Activated CD4-positive, alpha-beta memory T cell treated with anti-CD3 and anti-CD28 coated beads for 36 hours (primary cell): ENCODE measurements around the gene PLD5. TPM values are rescaled to one million over a fixed set of nuclear protein-coding genes. Genes with fewer than 3 reads are reported as not detected.
A peak's percentile ranks its signal among the peaks of the same experiment; 100 is the strongest.

Source experiments
- CTCF ChIA-PET: fragments of 350-600 bp; sonication (Branson Sonifier 250); formaldehyde crosslinking; loops from one replicate; lab custom pipeline; 2021; ENCODE audit warnings: antibody characterized with exemption, inconsistent platforms; lab: Charles Lee
- POLR2A ChIA-PET: fragments of 350-600 bp; sonication (Branson Sonifier 250); formaldehyde crosslinking; loops from one replicate; lab custom pipeline; 2021; ENCODE audit warnings: antibody characterized with exemption; lab: Charles Lee
- DNase-seq: peaks from one replicate; pipeline ENCODE4 v3.0.0-alpha.2; 2020
- H3K27ac Mint-ChIP-seq: one replicate; pipeline ENCODE4 v1.8.0; 2021; ENCODE audit warnings: mixed read lengths
- H3K27me3 Mint-ChIP-seq: one replicate; pipeline ENCODE4 v1.8.0; 2021; ENCODE audit warnings: mixed read lengths
- H3K36me3 Mint-ChIP-seq: one replicate; pipeline ENCODE4 v1.8.0; 2021; ENCODE audit warnings: mixed read lengths
- H3K4me1 Mint-ChIP-seq: one replicate; pipeline ENCODE4 v1.8.0; 2021; ENCODE audit warnings: low read depth, mixed read lengths
- H3K4me3 Mint-ChIP-seq: one replicate; pipeline ENCODE4 v1.8.0; 2021; ENCODE audit warnings: mild to moderate bottlenecking, mixed read lengths
- H3K9me3 Mint-ChIP-seq: one replicate; pipeline ENCODE4 v1.8.0; 2021; ENCODE audit warnings: mixed read lengths
- intact Hi-C: fragments of 100-400 bp; cut with micrococcal nuclease; formaldehyde crosslinking; loops from one replicate; pipeline ENCODE4 v1.15.1; 2023
- total RNA-seq, 2 experiments: library from RNA; stranded (reverse); gene quantifications; one replicate each; pipeline ENCODE4 v1.2.3, GENCODE V29; 2021

Gene PLD5
- total RNA-seq, 2 experiments from 2014 or later: not detected

- H3K27ac Mint-ChIP-seq: no peak overlapping the region
- CTCF ChIA-PET: no interaction called here
Observed at GRCh38 chr1:242435200-242435599, 89.3 kb downstream of the PLD5 start.

DNA sequence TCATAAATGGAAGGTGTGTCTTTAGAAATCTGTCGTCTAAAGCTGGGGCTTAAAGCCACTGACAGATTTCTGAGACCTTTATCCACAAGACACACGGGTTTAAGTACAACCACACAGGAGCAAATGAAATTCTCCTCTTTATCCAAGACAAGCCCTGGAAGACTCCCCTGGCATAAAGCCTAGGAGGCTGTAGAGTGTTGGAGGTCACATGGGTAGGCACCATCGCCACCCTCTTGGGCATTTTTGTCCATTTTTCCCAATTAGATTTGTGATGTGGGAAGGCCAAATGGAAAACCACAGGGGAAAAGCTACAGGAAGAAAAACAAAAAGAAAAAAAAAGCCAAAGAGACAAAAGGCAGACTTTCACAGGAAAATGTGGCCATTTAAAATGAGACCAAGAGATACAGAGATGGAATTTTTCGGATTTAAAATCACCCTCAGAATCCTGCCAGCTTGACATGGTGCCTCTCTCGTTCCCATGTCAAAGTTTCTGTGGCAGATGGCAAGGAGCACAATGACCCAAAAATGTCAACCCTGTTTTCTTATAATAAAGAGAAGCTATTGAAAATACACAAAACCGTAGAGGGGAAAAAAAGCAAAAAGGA lies 91.9 kb downstream of the PLD5 start:
- no peaks in the 10 kb centered on the region for H3K4me1 Mint-ChIP-seq
- no peaks in the 10 kb centered on the region for H3K36me3 Mint-ChIP-seq
- H3K4me3 Mint-ChIP-seq: no peak overlapping the region
- H3K27ac Mint-ChIP-seq: no peak overlapping the region
- intact Hi-C loops: no loop called here
- DNase-seq: no peak
- H3K9me3 Mint-ChIP-seq: no peaks in the 10 kb centered on the region
- ChIA-PET CTCF (no interaction called here), POLR2A (no interaction called here)
- peaks cover 1% of the 10 kb centered on the region for H3K27me3 Mint-ChIP-seq

More at GRCh38 chr1:242435200-242435599, 89.3 kb downstream of the PLD5 start:
- POLR2A ChIA-PET: no interaction called here
- H3K4me1 Mint-ChIP-seq: no peaks in the 10 kb centered on the region
- no peak overlapping the region for H3K4me3 Mint-ChIP-seq
- no peak for DNase-seq
- no peaks in the 10 kb centered on the region for H3K36me3 Mint-ChIP-seq
- intact Hi-C loops: no loop called here
- H3K9me3 Mint-ChIP-seq: no peaks in the 10 kb centered on the region
- H3K27me3 Mint-ChIP-seq: peaks cover 1% of the 10 kb centered on the region

DNA sequence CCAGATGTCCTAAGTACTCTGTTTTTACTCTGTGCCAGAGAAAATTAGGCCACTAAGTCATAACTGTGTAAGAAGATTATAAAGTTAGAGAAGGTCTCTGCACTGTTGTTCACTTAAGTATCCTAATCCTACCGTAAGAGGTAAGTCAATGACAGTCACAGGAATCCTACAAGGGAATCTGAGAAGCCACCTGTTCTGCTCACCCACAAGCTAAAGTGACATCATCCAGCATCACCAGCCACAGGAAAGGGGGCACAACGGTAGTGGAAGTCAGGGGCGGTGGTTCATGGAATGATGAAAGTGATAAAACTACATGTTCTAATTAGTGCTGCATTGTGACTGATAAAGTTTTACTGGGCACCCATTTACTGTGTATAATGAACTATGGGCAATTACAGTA lies 92.7 kb downstream of the PLD5 start:
- intact Hi-C loops: no loop called here
- DNase-seq: no peak
- Mint-ChIP-seq H3K27me3 (peaks cover 1% of the 10 kb centered on the region), H3K27ac (no peak overlapping the region), H3K9me3 (no peaks in the 10 kb centered on the region), H3K4me3 (no peak overlapping the region), H3K4me1 (no peaks in the 10 kb centered on the region), H3K36me3 (no peaks in the 10 kb centered on the region)
- ChIA-PET CTCF (no interaction called here), POLR2A (no interaction called here)

DNA sequence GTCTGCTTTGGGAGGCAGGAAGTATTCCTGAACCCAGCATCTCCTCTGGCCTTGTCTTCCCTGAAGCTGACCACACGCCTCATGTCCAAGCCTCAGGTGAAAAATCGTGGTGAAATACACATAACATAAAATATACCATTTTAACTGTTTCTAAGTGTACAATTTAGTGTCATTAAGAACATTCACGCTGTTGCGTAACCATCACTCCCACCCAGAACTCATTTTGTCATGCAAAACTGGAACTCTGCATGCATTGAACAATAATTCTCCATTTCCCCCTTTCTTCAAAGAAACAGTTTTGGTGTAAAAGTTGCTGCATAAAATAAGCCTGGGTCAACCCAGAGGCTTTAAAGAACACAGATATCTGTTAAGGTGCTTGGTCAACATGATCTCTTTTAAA lies 93.5 kb downstream of the PLD5 start:
- Mint-ChIP-seq H3K27me3 (peaks cover 1% of the 10 kb centered on the region), H3K4me3 (no peak overlapping the region), H3K27ac (no peak overlapping the region), H3K36me3 (no peaks in the 10 kb centered on the region), H3K9me3 (no peaks in the 10 kb centered on the region), H3K4me1 (no peaks in the 10 kb centered on the region)
- DNase-seq: no peak
- intact Hi-C loops: no loop called here
- CTCF ChIA-PET: no interaction called here
- POLR2A ChIA-PET: no interaction called here

DNA sequence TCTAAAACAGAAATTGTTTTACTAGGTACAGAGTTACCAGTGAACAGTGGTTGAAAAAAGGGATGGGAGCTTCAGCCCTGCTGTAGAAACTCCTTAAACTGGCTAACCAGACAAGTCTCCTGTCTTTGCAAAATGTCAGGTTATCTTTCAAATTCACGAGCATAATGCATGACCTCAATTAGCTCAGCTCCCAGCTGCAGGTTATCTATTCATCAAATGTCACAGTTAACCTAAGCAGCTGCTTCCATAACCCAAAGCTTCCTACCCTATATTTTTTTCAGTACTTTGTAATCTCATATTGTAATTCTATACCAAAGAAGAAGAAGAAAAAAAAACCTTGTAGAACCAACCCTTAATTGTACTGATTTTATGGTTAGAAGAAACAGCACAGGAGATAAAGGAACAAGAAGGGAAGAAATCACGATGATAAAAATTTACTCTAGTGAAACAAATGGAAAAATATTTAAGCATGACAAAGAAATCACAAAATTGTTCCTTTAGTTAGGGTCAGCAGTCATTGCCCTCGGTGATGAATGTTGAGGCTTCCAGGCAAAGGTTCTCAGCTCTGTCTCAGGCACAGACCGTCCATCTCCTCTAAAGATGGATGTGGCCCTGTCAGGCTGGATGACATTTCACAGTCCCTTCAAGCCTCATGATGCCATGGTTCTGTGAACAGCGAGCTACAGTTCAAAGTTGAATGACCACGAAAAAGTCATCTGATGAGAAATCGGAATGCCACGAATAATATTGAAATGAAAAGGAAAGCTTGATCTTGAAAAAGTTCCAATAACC lies 95.9 kb downstream of the PLD5 start:
- Mint-ChIP-seq H3K9me3 (no peaks in the 10 kb centered on the region), H3K4me1 (no peaks in the 10 kb centered on the region), H3K36me3 (no peaks in the 10 kb centered on the region), H3K4me3 (no peak overlapping the region), H3K27me3 (peaks cover 1% of the 10 kb centered on the region), H3K27ac (no peak overlapping the region)
- ChIA-PET POLR2A (interaction anchor here (0.6 kb wide), 1 partner anchor 75 kb away, joined by 3 read pairs; no protein-coding TSS in a partner anchor), CTCF (interaction anchor here (0.9 kb wide), 1 partner anchor 27 kb away, joined by 4 read pairs; no protein-coding TSS in a partner anchor)
- no peak for DNase-seq
- intact Hi-C loops: no loop called here

DNA sequence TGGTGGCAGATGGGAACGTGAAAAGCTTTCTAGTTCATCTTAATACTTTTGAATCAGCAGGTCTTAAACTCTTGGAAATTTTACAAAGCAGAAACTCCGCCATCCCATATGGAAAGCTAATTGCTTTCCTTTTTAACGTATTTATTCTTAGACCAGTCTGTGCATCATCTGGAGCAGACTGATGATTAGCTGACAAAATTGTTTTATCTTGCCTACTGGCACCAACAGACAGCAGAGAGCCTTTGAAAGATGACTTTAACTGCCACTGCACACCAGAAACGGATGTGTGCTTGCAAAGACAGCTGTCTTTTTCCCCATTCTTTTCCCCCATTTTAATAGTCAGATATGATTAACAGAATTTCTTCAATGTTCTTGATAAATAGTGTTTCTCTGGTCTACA lies 97.0 kb downstream of the PLD5 start:
- CTCF ChIA-PET: no interaction called here
- POLR2A ChIA-PET: no interaction called here
- Mint-ChIP-seq H3K27me3 (peaks cover 1% of the 10 kb centered on the region), H3K36me3 (no peaks in the 10 kb centered on the region), H3K9me3 (no peaks in the 10 kb centered on the region), H3K4me3 (no peak overlapping the region), H3K4me1 (no peaks in the 10 kb centered on the region), H3K27ac (no peak overlapping the region)
- DNase-seq: no peak
- intact Hi-C loops: no loop called here

GRCh38 chr1:242426271-242426905 lies 98.1 kb downstream of the PLD5 start:
- no peaks in the 10 kb centered on the region for H3K36me3 Mint-ChIP-seq
- ChIA-PET CTCF (no interaction called here), POLR2A (no interaction called here)
- H3K27ac Mint-ChIP-seq: no peak overlapping the region
- H3K4me3 Mint-ChIP-seq: no peak overlapping the region
- H3K9me3 Mint-ChIP-seq: no peaks in the 10 kb centered on the region
- no peaks in the 10 kb centered on the region for H3K4me1 Mint-ChIP-seq
- intact Hi-C loops: no loop called here
- peaks cover 1% of the 10 kb centered on the region for H3K27me3 Mint-ChIP-seq
- no peak for DNase-seq

DNA sequence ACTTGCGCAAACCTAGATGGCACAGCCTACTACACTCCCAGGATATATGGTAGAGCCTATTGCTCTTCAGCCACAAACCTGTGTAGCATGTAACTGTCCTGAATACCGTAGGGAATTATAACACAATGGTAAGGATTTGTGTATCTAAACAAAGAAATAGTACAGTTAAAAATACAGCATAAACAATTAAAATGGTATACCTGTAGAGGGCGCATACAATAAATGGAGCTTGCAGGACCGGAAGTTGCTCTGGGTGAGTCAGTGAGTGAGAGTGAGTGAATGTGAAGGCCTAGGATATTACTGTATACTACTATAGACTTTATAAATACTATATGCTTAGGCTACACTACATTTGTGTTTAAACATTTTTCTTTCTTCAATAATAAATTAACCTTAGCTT lies 99.3 kb downstream of the PLD5 start:
- no peak overlapping the region for H3K4me3 Mint-ChIP-seq
- DNase-seq: peak; percentile 10

DNA sequence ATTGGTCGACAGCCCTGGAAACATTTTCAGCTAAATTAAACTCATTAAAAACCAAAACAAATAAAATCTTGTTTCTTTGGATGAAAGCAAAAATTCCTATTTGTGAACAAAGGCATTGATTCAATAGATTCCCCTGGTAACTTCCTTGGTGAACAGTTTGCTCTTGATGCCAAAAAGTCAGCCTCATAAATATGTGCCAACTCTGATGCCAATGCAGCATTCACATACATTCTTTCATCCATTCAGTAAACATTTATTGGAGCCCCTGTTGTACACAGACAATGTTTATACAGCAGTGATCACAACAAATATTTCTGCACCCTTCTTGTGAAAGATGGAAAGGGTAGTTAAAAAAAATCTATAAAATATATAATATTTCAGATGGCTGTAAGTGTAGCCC lies 107.8 kb downstream of the PLD5 start:
- Mint-ChIP-seq H3K36me3 (no peaks in the 10 kb centered on the region), H3K4me3 (no peak overlapping the region), H3K9me3 (no peaks in the 10 kb centered on the region), H3K4me1 (no peaks in the 10 kb centered on the region), H3K27ac (no peak overlapping the region), H3K27me3 (peaks cover 2% of the 10 kb centered on the region)
- ChIA-PET POLR2A (no interaction called here), CTCF (no interaction called here)
- intact Hi-C loops: no loop called here
- DNase-seq: no peak

More for the DNA sequence above, 99.3 kb downstream of the PLD5 start:
- CTCF ChIA-PET: interaction anchor here (0.7 kb wide), 1 partner anchor 30 kb away, joined by 3 read pairs; no protein-coding TSS in a partner anchor
- Mint-ChIP-seq H3K27ac (no peak overlapping the region), H3K27me3 (no peaks in the 10 kb centered on the region), H3K36me3 (no peaks in the 10 kb centered on the region), H3K9me3 (no peaks in the 10 kb centered on the region), H3K4me1 (no peaks in the 10 kb centered on the region)
- POLR2A ChIA-PET: no interaction called here
- intact Hi-C loops: no loop called here

- no peak overlapping the region for H3K27ac Mint-ChIP-seq
- POLR2A ChIA-PET: no interaction called here
- peaks cover 5% of the 10 kb centered on the region for H3K9me3 Mint-ChIP-seq
- CTCF ChIA-PET: no interaction called here
- no peaks in the 10 kb centered on the region for H3K4me1 Mint-ChIP-seq
- no peak for DNase-seq
- H3K36me3 Mint-ChIP-seq: no peaks in the 10 kb centered on the region
- no peak overlapping the region for H3K4me3 Mint-ChIP-seq
- intact Hi-C loops: no loop called here
- peaks cover 2% of the 10 kb centered on the region for H3K27me3 Mint-ChIP-seq
Observed at GRCh38 chr1:242412921-242413320, 111.6 kb downstream of the PLD5 start.

DNA sequence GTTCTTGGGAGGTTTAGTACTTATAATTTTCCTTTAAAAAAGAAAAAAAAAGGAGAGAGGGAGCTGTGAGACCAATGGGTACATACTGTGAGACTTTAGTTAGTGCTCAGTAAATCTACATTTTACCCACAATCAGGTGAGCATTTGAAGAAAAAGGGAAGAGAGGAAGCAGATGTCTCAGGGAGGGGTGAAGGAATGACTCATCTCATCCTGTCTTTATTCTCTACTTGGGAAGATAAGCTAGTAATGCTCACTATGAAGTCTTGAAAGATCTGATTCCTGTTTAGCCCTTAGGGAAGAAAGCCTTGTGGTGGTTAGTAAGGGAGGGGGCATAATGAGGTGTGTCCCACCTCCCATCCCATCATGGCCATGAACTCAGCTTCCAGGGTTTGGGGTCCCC lies 112.6 kb downstream of the PLD5 start:
- H3K9me3 Mint-ChIP-seq: peaks cover 5% of the 10 kb centered on the region
- ChIA-PET POLR2A (no interaction called here), CTCF (no interaction called here)
- DNase-seq: no peak
- no peak overlapping the region for H3K4me3 Mint-ChIP-seq
- peaks cover 2% of the 10 kb centered on the region for H3K27me3 Mint-ChIP-seq
- H3K27ac Mint-ChIP-seq: no peak overlapping the region
- no peaks in the 10 kb centered on the region for H3K4me1 Mint-ChIP-seq
- intact Hi-C loops: no loop called here
- H3K36me3 Mint-ChIP-seq: no peaks in the 10 kb centered on the region

- no peak for DNase-seq
- H3K27ac Mint-ChIP-seq: no peak overlapping the region
Observed at GRCh38 chr1:242405947-242406346, 118.5 kb downstream of the PLD5 start.

More at GRCh38 chr1:242405947-242406346, 118.5 kb downstream of the PLD5 start:
- Mint-ChIP-seq H3K27me3 (peaks cover 4% of the 10 kb centered on the region), H3K36me3 (no peaks in the 10 kb centered on the region), H3K4me1 (no peaks in the 10 kb centered on the region), H3K9me3 (peaks cover 5% of the 10 kb centered on the region), H3K4me3 (no peak overlapping the region)
- ChIA-PET CTCF (no interaction called here), POLR2A (no interaction called here)
- intact Hi-C loops: no loop called here
